ENCODE results near the gene KCNJ9. TPM values are rescaled to one million over a fixed set of nuclear protein-coding genes. Genes with fewer than 3 reads are reported as not detected.

KCNJ9 gene
- total RNA-seq, 3 donors from 2014 or later (not counting 1 experiment from before 2014, with no cell fraction given) = not detected

DNA sequence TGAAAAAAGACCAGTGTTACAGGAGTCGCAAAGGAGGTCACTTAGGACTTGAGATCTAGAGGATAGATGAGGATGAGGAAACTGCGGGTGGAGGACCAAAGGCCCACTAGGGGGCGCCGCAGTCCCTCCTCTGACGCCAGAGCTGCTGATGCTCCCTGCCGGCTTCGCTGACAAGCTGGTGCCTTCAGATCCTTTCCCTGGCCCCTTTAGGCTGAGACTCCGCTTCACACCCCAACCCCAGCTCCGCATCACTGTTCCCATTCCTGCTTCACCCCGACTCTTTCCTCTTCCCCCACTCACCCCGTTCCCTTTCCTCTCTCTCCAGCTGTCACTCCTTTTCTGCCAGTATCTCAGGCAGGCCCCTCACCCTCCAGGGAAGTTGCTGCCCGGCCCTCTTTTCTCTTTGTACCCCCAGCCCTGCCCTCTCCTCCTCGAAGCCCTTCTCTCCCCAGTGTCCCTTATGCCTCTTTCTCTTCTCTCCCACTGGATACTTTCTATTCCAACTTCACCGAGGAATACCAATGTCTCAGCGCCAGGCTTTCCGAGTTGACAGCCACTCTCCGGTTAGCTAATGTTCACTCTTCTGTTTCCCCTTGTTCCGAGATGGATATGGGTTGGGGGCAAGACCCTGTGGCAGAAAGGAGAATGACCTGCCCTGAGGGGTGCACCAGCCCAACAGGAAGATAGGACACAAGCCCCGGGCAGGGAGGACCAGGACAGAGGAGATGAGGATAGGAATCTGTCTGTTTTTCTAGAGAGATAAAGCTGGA, 4.5 kb downstream of the KCNJ9 start:
- H3K4me3 Mint-ChIP-seq = no peak overlapping the region
- TF ChIP-seq, protein P1, sequence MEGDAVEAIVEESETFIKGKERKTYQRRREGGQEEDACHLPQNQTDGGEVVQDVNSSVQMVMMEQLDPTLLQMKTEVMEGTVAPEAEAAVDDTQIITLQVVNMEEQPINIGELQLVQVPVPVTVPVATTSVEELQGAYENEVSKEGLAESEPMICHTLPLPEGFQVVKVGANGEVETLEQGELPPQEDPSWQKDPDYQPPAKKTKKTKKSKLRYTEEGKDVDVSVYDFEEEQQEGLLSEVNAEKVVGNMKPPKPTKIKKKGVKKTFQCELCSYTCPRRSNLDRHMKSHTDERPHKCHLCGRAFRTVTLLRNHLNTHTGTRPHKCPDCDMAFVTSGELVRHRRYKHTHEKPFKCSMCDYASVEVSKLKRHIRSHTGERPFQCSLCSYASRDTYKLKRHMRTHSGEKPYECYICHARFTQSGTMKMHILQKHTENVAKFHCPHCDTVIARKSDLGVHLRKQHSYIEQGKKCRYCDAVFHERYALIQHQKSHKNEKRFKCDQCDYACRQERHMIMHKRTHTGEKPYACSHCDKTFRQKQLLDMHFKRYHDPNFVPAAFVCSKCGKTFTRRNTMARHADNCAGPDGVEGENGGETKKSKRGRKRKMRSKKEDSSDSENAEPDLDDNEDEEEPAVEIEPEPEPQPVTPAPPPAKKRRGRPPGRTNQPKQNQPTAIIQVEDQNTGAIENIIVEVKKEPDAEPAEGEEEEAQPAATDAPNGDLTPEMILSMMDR (IDR thresholded peaks at IDR 0.05) = peak; percentile 63
- H3K4me1 ChIP-seq (ENCODE audit: control insufficient read depth, insufficient read depth, low read length) = peaks cover 10% of the 10 kb centered on the region
- ATAC-seq (peak; percentile 61 to 81 (median 70)), DNase-seq (peak; percentile 64 to 87)
- no peak overlapping the region for H3K27ac ChIP-seq (ENCODE audit: low read length)
- peaks cover 18% of the 10 kb centered on the region for H3K27me3 ChIP-seq (ENCODE audit: control insufficient read depth, insufficient read depth, low read length)
- WGBS (ENCODE audit: insufficient coverage) = 63% methylated on average over 19 of the region's 19 CpGs
- peaks cover 23 to 24% of the 10 kb centered on the region in 2 donors for H3K27me3 Mint-ChIP-seq (ENCODE audit: low read depth in 2 of 2)
- peaks cover 8% of the 10 kb centered on the region for H3K36me3 Mint-ChIP-seq
- intact Hi-C loops (cut with micrococcal nuclease) = loop anchor here (2.0 to 5.0 kb wide), 2 partner anchors 13 to 291 kb away; partner anchors contain the start of gene IGSF8
- H3K4me1 Mint-ChIP-seq = peaks cover 11 to 19% of the 10 kb centered on the region in 2 donors
- H3K9me3 Mint-ChIP-seq = no peaks in the 10 kb centered on the region
- peaks cover 15% of the 10 kb centered on the region for H3K36me3 ChIP-seq (ENCODE audit: control insufficient read depth, insufficient read depth, low read length)
- H3K4me3 ChIP-seq (ENCODE audit: low read length) = no peak overlapping the region
- no peaks in the 10 kb centered on the region for H3K9me3 ChIP-seq (ENCODE audit: control insufficient read depth, insufficient read depth, low read length)
- no peak overlapping the region for H3K27ac Mint-ChIP-seq

DNA sequence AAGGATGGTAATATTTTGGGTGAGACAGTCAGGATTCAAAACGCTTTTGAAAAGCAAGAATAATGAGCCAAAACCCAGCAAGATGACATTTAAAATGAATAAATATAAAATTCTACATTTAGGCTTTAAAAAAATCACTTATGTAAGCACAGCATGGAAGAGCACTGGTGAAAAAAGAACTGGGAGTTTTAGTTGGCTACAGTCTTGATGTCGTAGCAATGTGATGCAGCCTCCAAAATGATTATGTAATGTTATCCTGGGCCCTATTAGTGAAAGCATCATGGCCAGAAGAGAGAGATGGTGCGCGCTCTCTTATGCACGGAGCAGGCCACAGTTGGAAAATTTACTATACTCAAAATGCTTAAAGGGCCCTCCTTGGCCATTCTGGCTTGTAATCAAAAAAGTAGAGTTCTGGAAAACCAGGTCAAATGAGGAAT, 5.1 kb downstream of the KCNJ9 start:
- WGBS (ENCODE audit: insufficient coverage) = 98% methylated on average over 4 of the region's 5 CpGs
- no peak overlapping the region for H3K27ac Mint-ChIP-seq
- peaks cover 11 to 20% of the 10 kb centered on the region in 2 donors for H3K4me1 Mint-ChIP-seq
- Histone ChIP-seq H3K27ac (ENCODE audit: low read length) (no peak overlapping the region), H3K36me3 (ENCODE audit: control insufficient read depth, insufficient read depth, low read length) (peaks cover 21% of the 10 kb centered on the region), H3K27me3 (ENCODE audit: control insufficient read depth, insufficient read depth, low read length) (peaks cover 12% of the 10 kb centered on the region), H3K9me3 (ENCODE audit: control insufficient read depth, insufficient read depth, low read length) (no peaks in the 10 kb centered on the region), H3K4me1 (ENCODE audit: control insufficient read depth, insufficient read depth, low read length) (peaks cover 10% of the 10 kb centered on the region), H3K4me3 (ENCODE audit: low read length) (no peak overlapping the region)
- TF ChIP-seq, protein P1 (IDR thresholded peaks at IDR 0.05) = no peak
- H3K4me3 Mint-ChIP-seq = no peak overlapping the region
- H3K9me3 Mint-ChIP-seq = no peaks in the 10 kb centered on the region
- H3K27me3 Mint-ChIP-seq (ENCODE audit: low read depth in 2 of 2) = peaks cover 18% of the 10 kb centered on the region in 2 donors
- no peak for DNase-seq
- intact Hi-C loops (cut with micrococcal nuclease) = loop anchor here (5.0 kb wide), 1 partner anchor 291 kb away; no protein-coding TSS in a partner anchor
- H3K36me3 Mint-ChIP-seq = peaks cover 8% of the 10 kb centered on the region
- ATAC-seq = no peak

DNA sequence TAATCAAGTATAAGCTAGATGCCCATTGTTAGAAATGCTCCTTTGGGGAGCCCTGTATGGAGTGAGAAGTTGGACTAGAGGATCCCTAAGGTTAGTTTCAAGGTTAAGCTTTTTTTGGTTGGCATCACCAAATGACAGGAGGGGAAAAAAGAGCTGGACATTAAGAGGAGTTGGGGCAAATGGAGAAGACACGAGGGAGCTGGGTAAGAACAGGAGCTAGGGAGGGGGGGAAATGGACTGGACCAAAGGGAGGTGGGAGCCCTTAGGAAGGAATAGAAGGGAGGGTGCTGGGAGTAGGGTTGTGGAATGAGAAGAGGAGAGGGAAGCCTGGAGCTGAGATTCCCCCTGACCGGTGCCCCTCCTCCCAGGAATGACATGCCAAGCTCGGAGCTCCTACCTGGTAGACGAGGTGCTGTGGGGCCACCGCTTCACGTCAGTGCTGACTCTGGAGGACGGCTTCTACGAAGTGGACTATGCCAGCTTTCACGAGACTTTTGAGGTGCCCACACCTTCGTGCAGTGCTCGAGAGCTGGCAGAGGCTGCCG, 5.9 kb downstream of the KCNJ9 start:
- peaks cover 28% of the 10 kb centered on the region for H3K36me3 ChIP-seq (ENCODE audit: control insufficient read depth, insufficient read depth, low read length)
- H3K27ac ChIP-seq (ENCODE audit: low read length) = no peak overlapping the region
- Mint-ChIP-seq H3K9me3 (no peaks in the 10 kb centered on the region), H3K4me1 (peaks cover 11 to 20% of the 10 kb centered on the region in 2 donors), H3K4me3 (no peak overlapping the region), H3K27me3 (ENCODE audit: low read depth in 2 of 2) (peaks cover 11 to 14% of the 10 kb centered on the region in 2 donors), H3K36me3 (peaks cover 8% of the 10 kb centered on the region), H3K27ac (peak overlapping the region in 1 of 2 donors; percentile 4)
- 95% methylated on average over 12 of the region's 12 CpGs for WGBS (ENCODE audit: insufficient coverage)
- ATAC-seq (no peak), DNase-seq (no peak)
- intact Hi-C loops (cut with micrococcal nuclease) = loop anchor here (5.0 kb wide), 1 partner anchor 290 kb away; no protein-coding TSS in a partner anchor
- no peak overlapping the region for H3K4me3 ChIP-seq (ENCODE audit: low read length)
- H3K4me1 ChIP-seq (ENCODE audit: control insufficient read depth, insufficient read depth, low read length) = peaks cover 10% of the 10 kb centered on the region
- peaks cover 6% of the 10 kb centered on the region for H3K27me3 ChIP-seq (ENCODE audit: control insufficient read depth, insufficient read depth, low read length)
- H3K9me3 ChIP-seq (ENCODE audit: control insufficient read depth, insufficient read depth, low read length) = no peaks in the 10 kb centered on the region
- TF ChIP-seq, protein P1 (IDR thresholded peaks at IDR 0.05) = no peak
